ENCODE results near the gene AP2A2.

The AP2A2 gene

GRCh38 chr11:996681-997080 is 71.0 kb downstream of the AP2A2 start:
- Histone ChIP-seq H4K20me1 (ENCODE audit: control insufficient read depth, insufficient read depth, low read depth, low read length) (no peaks in the 10 kb centered on the region), H3K4me2 (ENCODE audit: low read length) (no peak overlapping the region), H3K4me3 (ENCODE audit: low read length) (no peak overlapping the region), H3F3A (ENCODE audit: control insufficient read depth, insufficient read depth) (0 out of 2 replicates have a peak, but pooled peaks cover 5% of the 10 kb centered on the region), H3K4me1 (ENCODE audit: control insufficient read depth, low read length) (peaks cover 4% of the 10 kb centered on the region), H3K27ac (ENCODE audit: low read depth, low read length) (no peak overlapping the region), H3K9me2 (replicated peaks; ENCODE audit: control insufficient read depth, low read length) (no peaks in the 10 kb centered on the region), H3K36me3 (ENCODE audit: control insufficient read depth, low read length) (peaks cover 30% of the 10 kb centered on the region), H3K79me2 (ENCODE audit: control insufficient read depth, low read length) (no peaks in the 10 kb centered on the region), H3K27me3 (ENCODE audit: control insufficient read depth, low read length) (no peaks in the 10 kb centered on the region), H3K9me3 (ENCODE audit: control insufficient read depth, insufficient read depth, low read length) (peaks cover 7% of the 10 kb centered on the region; the same call in 1 of the 2 replicates)
- no peak for TF ChIP-seq CTCF (IDR thresholded peaks at IDR 0.05; ENCODE audit: low read depth, low read length, poor library complexity, severe bottlenecking)
- TF ChIP-seq EZH2phosphoT487 (IDR thresholded peaks at IDR 0.05; ENCODE audit: borderline replicate concordance, low read length) = no peak

GRCh38 chr11:997907-998306 is 72.2 kb downstream of the AP2A2 start:
- peaks cover 7% of the 10 kb centered on the region; the same call in 1 of the 2 replicates for H3K9me3 ChIP-seq (ENCODE audit: control insufficient read depth, insufficient read depth, low read length)
- H3F3A ChIP-seq (ENCODE audit: control insufficient read depth, insufficient read depth) = 0 out of 2 replicates have a peak, but pooled peaks cover 5% of the 10 kb centered on the region
- TF ChIP-seq EZH2phosphoT487 (IDR thresholded peaks at IDR 0.05; ENCODE audit: borderline replicate concordance, low read length) = no peak
- no peak for TF ChIP-seq CTCF (IDR thresholded peaks at IDR 0.05; ENCODE audit: low read depth, low read length, poor library complexity, severe bottlenecking)
- no peak overlapping the region for H3K27ac ChIP-seq (ENCODE audit: low read depth, low read length)
- H3K9me2 ChIP-seq (replicated peaks; ENCODE audit: control insufficient read depth, low read length) = no peaks in the 10 kb centered on the region
- H3K36me3 ChIP-seq (ENCODE audit: control insufficient read depth, low read length) = peaks cover 24% of the 10 kb centered on the region
- H4K20me1 ChIP-seq (ENCODE audit: control insufficient read depth, insufficient read depth, low read depth, low read length) = no peaks in the 10 kb centered on the region
- no peaks in the 10 kb centered on the region for H3K79me2 ChIP-seq (ENCODE audit: control insufficient read depth, low read length)
- H3K4me3 ChIP-seq (ENCODE audit: low read length) = no peak overlapping the region
- H3K4me1 ChIP-seq (ENCODE audit: control insufficient read depth, low read length) = peaks cover 4% of the 10 kb centered on the region
- H3K4me2 ChIP-seq (ENCODE audit: low read length) = no peak overlapping the region
- H3K27me3 ChIP-seq (ENCODE audit: control insufficient read depth, low read length) = no peaks in the 10 kb centered on the region

GRCh38 chr11:999009-999408 is 73.3 kb downstream of the AP2A2 start:
- H3K9me2 ChIP-seq (replicated peaks; ENCODE audit: control insufficient read depth, low read length) = no peaks in the 10 kb centered on the region
- H3K27ac ChIP-seq (ENCODE audit: low read depth, low read length) = no peak overlapping the region
- H3K27me3 ChIP-seq (ENCODE audit: control insufficient read depth, low read length) = no peaks in the 10 kb centered on the region
- no peak overlapping the region for H3K4me3 ChIP-seq (ENCODE audit: low read length)
- H3K79me2 ChIP-seq (ENCODE audit: control insufficient read depth, low read length) = no peaks in the 10 kb centered on the region
- peaks cover 27% of the 10 kb centered on the region for H3K36me3 ChIP-seq (ENCODE audit: control insufficient read depth, low read length)
- TF ChIP-seq CTCF (IDR thresholded peaks at IDR 0.05; ENCODE audit: low read depth, low read length, poor library complexity, severe bottlenecking) = no peak
- TF ChIP-seq EZH2phosphoT487 (IDR thresholded peaks at IDR 0.05; ENCODE audit: borderline replicate concordance, low read length) = no peak
- peaks cover 7% of the 10 kb centered on the region; the same call in 1 of the 2 replicates for H3K9me3 ChIP-seq (ENCODE audit: control insufficient read depth, insufficient read depth, low read length)
- H4K20me1 ChIP-seq (ENCODE audit: control insufficient read depth, insufficient read depth, low read depth, low read length) = no peaks in the 10 kb centered on the region
- H3K4me2 ChIP-seq (ENCODE audit: low read length) = no peak overlapping the region
- H3K4me1 ChIP-seq (ENCODE audit: control insufficient read depth, low read length) = peaks cover 4% of the 10 kb centered on the region
- 0 out of 2 replicates have a peak, but pooled peaks cover 5% of the 10 kb centered on the region for H3F3A ChIP-seq (ENCODE audit: control insufficient read depth, insufficient read depth)
